ELF-1 (cell line): ENCODE data around the gene SPATS2.
"Not testable (repeated sequence)": the region's sequence is repeated elsewhere in the genome, so short reads cannot be mapped to it uniquely, and the experiment has no call there.

ENCODE experiments used
- DNase-seq: peaks from one replicate; pipeline ENCODE4 v3.0.0-alpha.2; 2016; ENCODE audit warnings: low read depth, low spot score

SPATS2 gene

GRCh38 chr12:49404956-49405355, 37.7 kb downstream of the SPATS2 start:
- DNase-seq, result no peak

GRCh38 chr12:49410818-49411217, 43.6 kb downstream of the SPATS2 start:
- no peak for DNase-seq

GRCh38 chr12:49413010-49413409, 45.7 kb downstream of the SPATS2 start:
- DNase-seq, result no peak

- DNase-seq, result no peak
Observed at GRCh38 chr12:49413796-49414195, 46.5 kb downstream of the SPATS2 start.

GRCh38 chr12:49414364-49414763, 47.1 kb downstream of the SPATS2 start:
- no peak for DNase-seq

- no peak for DNase-seq
Observed at GRCh38 chr12:49415521-49415970, 48.3 kb downstream of the SPATS2 start.

- no peak for DNase-seq
Observed at GRCh38 chr12:49416892-49417291, 49.6 kb downstream of the SPATS2 start.

GRCh38 chr12:49417558-49417957, 50.3 kb downstream of the SPATS2 start:
- no peak for DNase-seq

- no peak for DNase-seq
Observed at GRCh38 chr12:49420556-49420955, 53.3 kb downstream of the SPATS2 start.

- DNase-seq, result no peak
Observed at GRCh38 chr12:49422114-49422513, 54.9 kb downstream of the SPATS2 start.

GRCh38 chr12:49428793-49429192, 61.5 kb downstream of the SPATS2 start:
- DNase-seq, result no peak

GRCh38 chr12:49432616-49433015, 65.4 kb downstream of the SPATS2 start:
- no peak for DNase-seq

- not testable (repeated sequence) for DNase-seq
Observed at GRCh38 chr12:49436799-49437198, 69.5 kb downstream of the SPATS2 start.

- no peak for DNase-seq
Observed at GRCh38 chr12:49439042-49439441, 71.8 kb downstream of the SPATS2 start.

GRCh38 chr12:49440035-49440434, 72.8 kb downstream of the SPATS2 start:
- no peak for DNase-seq

GRCh38 chr12:49442915-49443314, 75.7 kb downstream of the SPATS2 start:
- no peak for DNase-seq

- no peak for DNase-seq
Observed at GRCh38 chr12:49446571-49446970, 79.3 kb downstream of the SPATS2 start.

- no peak for DNase-seq
Observed at GRCh38 chr12:49448858-49449257, 81.6 kb downstream of the SPATS2 start.

- DNase-seq, result no peak
Observed at GRCh38 chr12:49451468-49452259, 84.4 kb downstream of the SPATS2 start.

- DNase-seq, result no peak
Observed at GRCh38 chr12:49455501-49455900, 88.2 kb downstream of the SPATS2 start.

GRCh38 chr12:49456131-49456679, 88.9 kb downstream of the SPATS2 start:
- no peak for DNase-seq

GRCh38 chr12:49458816-49459215, 91.6 kb downstream of the SPATS2 start:
- no peak for DNase-seq

- DNase-seq, result no peak
Observed at GRCh38 chr12:49461221-49461620, 94.0 kb downstream of the SPATS2 start.
